GM10266 (cell line): ENCODE data around the gene MEOX1.

Source experiments
- DNase-seq: peaks from one replicate; pipeline ENCODE4 v3.0.0; 2012; ENCODE audit errors: extremely low spot score
- TF ChIP-seq, protein P1 (sequence below): IDR thresholded peaks from 2 replicates; pipeline ENCODE4 v1.5.1; 2012; ENCODE audit warnings: mild to moderate bottlenecking, low read depth; ENCODE audit not compliant: control insufficient read depth, insufficient read depth; ENCODE audit errors: missing control alignments

The MEOX1 gene

DNA sequence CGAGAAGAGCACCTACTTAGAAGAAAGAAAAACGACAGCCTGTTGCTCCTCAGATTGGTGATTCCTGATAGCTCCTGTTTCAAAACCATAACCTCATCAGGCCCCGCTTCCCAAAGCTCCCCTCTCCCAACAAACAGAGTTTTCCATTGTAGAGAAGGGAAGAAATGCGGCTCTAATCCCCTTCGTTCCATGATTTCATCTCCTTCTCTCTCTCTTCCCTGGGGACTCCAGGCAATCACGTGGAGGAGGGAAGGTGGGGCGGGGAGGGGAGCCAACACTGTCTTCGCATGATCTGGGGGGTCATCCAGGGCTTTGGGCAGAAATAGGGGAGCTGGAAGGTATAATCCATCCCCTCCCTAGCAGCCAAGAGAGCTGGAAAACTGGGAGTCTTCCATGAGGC is 43.4 kb downstream of the MEOX1 start:
- TF ChIP-seq, protein P1, sequence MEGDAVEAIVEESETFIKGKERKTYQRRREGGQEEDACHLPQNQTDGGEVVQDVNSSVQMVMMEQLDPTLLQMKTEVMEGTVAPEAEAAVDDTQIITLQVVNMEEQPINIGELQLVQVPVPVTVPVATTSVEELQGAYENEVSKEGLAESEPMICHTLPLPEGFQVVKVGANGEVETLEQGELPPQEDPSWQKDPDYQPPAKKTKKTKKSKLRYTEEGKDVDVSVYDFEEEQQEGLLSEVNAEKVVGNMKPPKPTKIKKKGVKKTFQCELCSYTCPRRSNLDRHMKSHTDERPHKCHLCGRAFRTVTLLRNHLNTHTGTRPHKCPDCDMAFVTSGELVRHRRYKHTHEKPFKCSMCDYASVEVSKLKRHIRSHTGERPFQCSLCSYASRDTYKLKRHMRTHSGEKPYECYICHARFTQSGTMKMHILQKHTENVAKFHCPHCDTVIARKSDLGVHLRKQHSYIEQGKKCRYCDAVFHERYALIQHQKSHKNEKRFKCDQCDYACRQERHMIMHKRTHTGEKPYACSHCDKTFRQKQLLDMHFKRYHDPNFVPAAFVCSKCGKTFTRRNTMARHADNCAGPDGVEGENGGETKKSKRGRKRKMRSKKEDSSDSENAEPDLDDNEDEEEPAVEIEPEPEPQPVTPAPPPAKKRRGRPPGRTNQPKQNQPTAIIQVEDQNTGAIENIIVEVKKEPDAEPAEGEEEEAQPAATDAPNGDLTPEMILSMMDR = no peak
- DNase-seq = no peak

DNA sequence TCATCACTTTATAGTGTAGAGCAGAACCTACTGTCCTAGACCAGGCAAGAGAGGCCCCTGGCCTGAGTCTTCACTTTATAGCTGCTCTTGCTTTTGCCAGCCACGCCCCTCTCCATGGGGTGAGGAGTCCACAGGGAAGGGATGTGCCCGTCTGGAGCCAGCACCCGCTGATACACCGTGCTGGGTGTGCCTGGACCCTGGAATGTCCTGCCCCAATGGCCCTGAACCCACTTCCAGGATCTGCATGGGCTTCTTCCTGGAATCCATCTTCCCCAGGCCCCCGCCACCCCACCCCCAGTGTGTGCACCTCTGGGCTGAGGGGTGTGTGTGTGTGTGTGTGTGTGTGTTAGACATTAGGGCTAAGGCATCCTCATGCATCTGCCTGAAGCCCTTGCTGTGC is 44.9 kb downstream of the MEOX1 start:
- TF ChIP-seq, protein P1 = no peak

DNA sequence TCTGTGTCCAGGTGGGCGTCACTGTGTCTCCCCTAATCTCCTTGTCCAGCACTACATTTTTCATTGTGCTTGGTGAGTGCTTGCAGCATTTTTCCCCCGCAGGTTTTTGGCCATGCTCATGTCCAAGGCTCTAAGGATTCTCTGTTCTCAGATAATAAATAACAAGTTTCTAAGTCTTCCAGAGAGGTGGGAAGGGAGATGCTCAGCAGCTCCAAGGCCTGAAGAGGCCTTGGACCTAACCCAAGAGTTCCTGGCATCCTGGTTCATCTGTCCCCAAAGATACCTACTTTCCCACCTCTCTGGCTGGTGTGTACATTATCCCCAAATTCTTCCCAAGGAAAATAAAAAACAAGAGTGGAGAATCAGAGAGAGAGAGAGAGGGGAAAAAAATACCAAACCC is 45.3 kb downstream of the MEOX1 start:
- TF ChIP-seq, protein P1 = no peak
- DNase-seq = no peak

More for the DNA sequence above, 44.9 kb downstream of the MEOX1 start:
- no peak for DNase-seq

DNA sequence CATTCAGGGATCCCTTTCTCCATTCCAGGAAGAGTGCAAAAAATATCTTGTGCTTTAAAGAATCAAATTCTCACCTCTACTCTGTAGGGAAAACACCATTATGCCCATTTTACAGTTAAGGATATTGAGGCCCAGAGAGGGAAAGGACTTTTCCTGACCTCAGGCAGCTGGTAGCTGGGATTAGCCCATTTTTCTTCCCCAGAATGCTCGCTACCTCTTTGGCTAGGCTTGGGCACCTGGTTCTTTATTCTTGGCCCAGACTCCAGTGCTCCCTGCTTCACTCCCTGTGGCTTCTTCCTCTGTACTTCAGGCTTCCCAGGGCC is 45.7 kb downstream of the MEOX1 start:
- TF ChIP-seq, protein P1 = no peak
- no peak for DNase-seq

DNA sequence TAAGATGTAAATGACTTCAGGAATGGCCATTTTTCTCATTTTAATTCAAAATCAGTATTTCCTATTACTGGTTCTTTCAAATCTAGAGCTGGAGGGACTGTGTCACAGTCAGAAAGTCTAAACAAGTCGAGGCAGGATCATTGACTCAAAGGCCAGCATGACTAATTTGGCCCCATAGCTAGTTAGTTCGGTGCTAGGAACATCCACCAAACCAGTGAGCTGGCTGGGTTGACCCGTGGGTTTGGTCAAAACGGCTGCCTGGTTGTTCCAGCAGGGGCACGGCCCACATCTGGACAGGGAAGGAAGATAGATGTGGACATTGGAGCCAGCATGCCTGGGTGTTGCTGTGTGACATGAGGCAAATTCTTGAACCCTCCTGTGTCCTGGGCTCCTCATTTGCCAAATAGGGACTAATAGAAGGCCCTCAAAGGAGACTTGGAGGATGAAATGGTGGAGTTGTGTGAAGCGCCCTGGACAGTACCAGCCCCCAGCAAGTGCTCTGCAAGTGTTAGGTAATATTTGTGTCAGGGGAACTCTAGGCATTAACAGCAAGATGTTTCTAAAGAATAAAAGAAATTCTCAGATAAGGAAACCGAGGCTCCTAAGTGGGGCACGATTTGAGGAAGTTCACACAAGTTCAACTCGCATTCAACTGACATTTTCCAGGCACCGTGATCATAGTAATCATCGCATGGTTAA is 46.2 kb downstream of the MEOX1 start:
- DNase-seq = no peak
- TF ChIP-seq, protein P1 = no peak

DNA sequence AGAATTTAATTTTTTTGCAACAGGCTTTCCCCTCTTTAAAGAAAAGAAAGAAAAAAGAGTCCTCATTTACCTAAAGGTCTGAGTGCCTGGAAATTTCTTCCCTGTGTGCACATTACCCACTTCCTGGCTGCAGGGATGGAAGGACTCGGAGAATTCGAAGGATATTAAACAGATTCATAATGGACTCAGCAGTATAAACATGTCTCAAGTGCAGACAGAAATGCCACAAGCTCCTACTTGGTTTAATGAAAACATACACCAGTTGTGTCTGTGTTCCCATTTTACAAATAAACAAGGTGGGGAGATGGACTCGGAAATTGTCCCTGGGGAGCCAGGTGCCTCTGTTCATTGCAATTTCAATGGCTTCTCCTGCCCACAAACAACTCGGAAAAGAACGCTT is 47.2 kb downstream of the MEOX1 start:
- TF ChIP-seq, protein P1 = no peak
- no peak for DNase-seq

DNA sequence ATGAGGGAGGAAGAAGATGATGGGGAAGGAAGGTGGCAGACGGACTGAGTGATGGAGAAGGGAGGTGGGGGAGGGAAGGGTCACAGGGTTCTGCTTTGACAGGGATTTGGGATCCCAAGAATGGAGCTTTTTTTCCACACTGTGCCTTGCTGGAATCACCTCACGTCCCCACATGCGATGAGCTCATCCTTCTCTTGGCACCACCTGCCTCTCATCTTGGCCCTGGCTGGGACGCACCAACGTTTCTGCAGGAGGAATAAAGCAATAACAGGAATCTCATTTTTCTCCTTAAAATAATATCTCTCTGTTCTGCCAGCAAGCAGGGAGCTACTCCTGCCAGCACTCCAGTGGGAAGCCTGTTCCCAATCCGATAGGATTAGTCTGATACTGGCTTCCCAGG is 47.8 kb downstream of the MEOX1 start:
- no peak for DNase-seq
- TF ChIP-seq, protein P1 = no peak
